Measurements from ENCODE around the gene CD209. TPM values are rescaled to one million over a fixed set of nuclear protein-coding genes. Genes with fewer than 3 reads are reported as not detected.

CD209 gene
- total RNA-seq, 1 donor from 2014 or later = not detected

GRCh38 chr19:7733376-7733775, 14.0 kb downstream of the CD209 start:
- H3K27ac Mint-ChIP-seq (ENCODE audit: unreplicated experiment) = no peak overlapping the region

GRCh38 chr19:7732045-7732444, 15.3 kb downstream of the CD209 start, which contains the start of gene CLEC4G:
TSS of gene CLEC4G (minus strand) at chr19:7732110. CDS start at chr19:7732102, 8 bp downstream.
- Mint-ChIP-seq H3K9me3 (ENCODE audit: low read depth) (no peaks in the 10 kb centered on the region), H3K4me3 (ENCODE audit: unreplicated experiment) (no peak within 1 kb of the TSS), H3K27ac (ENCODE audit: unreplicated experiment) (no peak within 1 kb of the TSS), H3K36me3 (ENCODE audit: low read depth) (no peaks in the 10 kb centered on the region), H3K27me3 (ENCODE audit: low read depth) (peaks cover 59% of the 10 kb centered on the region), H3K4me1 (ENCODE audit: low read depth) (no peaks in the 10 kb centered on the region)
- DNase-seq (ENCODE audit: low spot score) = no peak
- TF ChIP-seq CTCF (IDR thresholded peaks at IDR 0.05) = no peak

More at GRCh38 chr19:7733376-7733775, 14.0 kb downstream of the CD209 start:
- TF ChIP-seq CTCF (IDR thresholded peaks at IDR 0.05) = no peak
- Mint-ChIP-seq H3K9me3 (ENCODE audit: low read depth) (no peaks in the 10 kb centered on the region), H3K36me3 (ENCODE audit: low read depth) (peaks cover 2% of the 10 kb centered on the region), H3K4me1 (ENCODE audit: low read depth) (no peaks in the 10 kb centered on the region), H3K4me3 (ENCODE audit: unreplicated experiment) (no peak overlapping the region), H3K27me3 (ENCODE audit: low read depth) (peaks cover 55% of the 10 kb centered on the region)
- DNase-seq (ENCODE audit: low spot score) = no peak

- H3K4me3 Mint-ChIP-seq (ENCODE audit: unreplicated experiment) = no peak overlapping the region
- H3K9me3 Mint-ChIP-seq (ENCODE audit: low read depth) = no peaks in the 10 kb centered on the region
- DNase-seq (ENCODE audit: low spot score) = no peak
- no peak for TF ChIP-seq CTCF (IDR thresholded peaks at IDR 0.05)
- no peaks in the 10 kb centered on the region for H3K4me1 Mint-ChIP-seq (ENCODE audit: low read depth)
- peaks cover 56% of the 10 kb centered on the region for H3K27me3 Mint-ChIP-seq (ENCODE audit: low read depth)
- no peaks in the 10 kb centered on the region for H3K36me3 Mint-ChIP-seq (ENCODE audit: low read depth)
- H3K27ac Mint-ChIP-seq (ENCODE audit: unreplicated experiment) = no peak overlapping the region
These were observed 15.7 kb downstream of the CD209 start for GRCh38 chr19:7731615-7732014.

- TF ChIP-seq CTCF (IDR thresholded peaks at IDR 0.05) = no peak
- Mint-ChIP-seq H3K27me3 (ENCODE audit: low read depth) (peaks cover 53% of the 10 kb centered on the region), H3K4me1 (ENCODE audit: low read depth) (no peaks in the 10 kb centered on the region), H3K9me3 (ENCODE audit: low read depth) (no peaks in the 10 kb centered on the region), H3K36me3 (ENCODE audit: low read depth) (no peaks in the 10 kb centered on the region), H3K27ac (ENCODE audit: unreplicated experiment) (no peak overlapping the region), H3K4me3 (ENCODE audit: unreplicated experiment) (no peak overlapping the region)
- DNase-seq (ENCODE audit: low spot score) = no peak
These were observed 16.1 kb downstream of the CD209 start for GRCh38 chr19:7731218-7731595.

GRCh38 chr19:7730286-7731217, 16.8 kb downstream of the CD209 start:
- no peak for TF ChIP-seq CTCF (IDR thresholded peaks at IDR 0.05)
- no peak for DNase-seq (ENCODE audit: low spot score)
- Mint-ChIP-seq H3K4me3 (ENCODE audit: unreplicated experiment) (no peak overlapping the region), H3K4me1 (ENCODE audit: low read depth) (no peaks in the 10 kb centered on the region), H3K27ac (ENCODE audit: unreplicated experiment) (no peak overlapping the region), H3K27me3 (ENCODE audit: low read depth) (peaks cover 51% of the 10 kb centered on the region), H3K36me3 (ENCODE audit: low read depth) (no peaks in the 10 kb centered on the region), H3K9me3 (ENCODE audit: low read depth) (no peaks in the 10 kb centered on the region)

Measured in chondrocyte (in vitro differentiated cells).